GM18502 (cell line): ENCODE results near the gene HIVEP2.

Experiments used
- ATAC-seq: cut with Tn5 transposase; IDR thresholded peaks from one replicate; pipeline ENCODE4 v1.9.1; 2021; ENCODE audit warnings: mild to moderate bottlenecking; ENCODE audit not compliant: unreplicated experiment, poor library complexity

Gene HIVEP2

GRCh38 chr6:142896732-142897131 lies 48.2 kb downstream of the HIVEP2 start:
- ATAC-seq = no peak

GRCh38 chr6:142893088-142893487 lies 51.9 kb downstream of the HIVEP2 start:
- ATAC-seq = no peak

GRCh38 chr6:142892254-142893021 lies 52.5 kb downstream of the HIVEP2 start:
- no peak for ATAC-seq

- no peak for ATAC-seq
These were observed 53.5 kb downstream of the HIVEP2 start for GRCh38 chr6:142891454-142891853.

- no peak for ATAC-seq
These were observed 56.5 kb downstream of the HIVEP2 start for GRCh38 chr6:142888456-142888855.

GRCh38 chr6:142887517-142887916 lies 57.5 kb downstream of the HIVEP2 start:
- no peak for ATAC-seq

- peak; percentile 73 for ATAC-seq
These were observed 58.4 kb downstream of the HIVEP2 start for GRCh38 chr6:142886431-142887170.

- ATAC-seq = peak; percentile 80
These were observed 59.7 kb downstream of the HIVEP2 start for GRCh38 chr6:142885182-142885867.

- no peak for ATAC-seq
These were observed 60.6 kb downstream of the HIVEP2 start for GRCh38 chr6:142884214-142885035.

GRCh38 chr6:142883011-142883410 lies 62.0 kb downstream of the HIVEP2 start:
- ATAC-seq = no peak

GRCh38 chr6:142881761-142882160 lies 63.2 kb downstream of the HIVEP2 start:
- ATAC-seq = peak; percentile 36

- no peak for ATAC-seq
These were observed 63.7 kb downstream of the HIVEP2 start for GRCh38 chr6:142881290-142881689.

GRCh38 chr6:142880201-142880600 lies 64.8 kb downstream of the HIVEP2 start:
- ATAC-seq = no peak

- no peak for ATAC-seq
These were observed 65.4 kb downstream of the HIVEP2 start for GRCh38 chr6:142879527-142879926.

GRCh38 chr6:142879076-142879475 lies 65.9 kb downstream of the HIVEP2 start:
- ATAC-seq = no peak

- ATAC-seq = no peak
These were observed 66.6 kb downstream of the HIVEP2 start for GRCh38 chr6:142878407-142878806.

GRCh38 chr6:142874676-142875075 lies 70.3 kb downstream of the HIVEP2 start:
- no peak for ATAC-seq

- no peak for ATAC-seq
These were observed 72.6 kb downstream of the HIVEP2 start for GRCh38 chr6:142872376-142872775.

GRCh38 chr6:142871910-142872331 lies 73.1 kb downstream of the HIVEP2 start:
- peak; percentile 91 for ATAC-seq

- ATAC-seq = no peak
These were observed 74.1 kb downstream of the HIVEP2 start for GRCh38 chr6:142870787-142871415.
